Right atrium auricular region (tissue), 2 donors: ENCODE measurements around the gene DCAF17. TPM values are rescaled to one million over a fixed set of nuclear protein-coding genes. Genes with fewer than 3 reads are reported as not detected.

Source experiments
- DNase-seq: peaks from one replicate; pipeline ENCODE4 v3.0.0-alpha.2; 2019; ENCODE audit warnings: low spot score
- H3K27ac ChIP-seq, 2 donors: fragments of 200-600 bp; sonication (generic); 1 replicate in 1 of 2; 2 replicates in 1 of 2; pipeline ENCODE4 v1.5.1; 2016 to 2019
- H3K27me3 ChIP-seq, 2 donors: fragments of 200-600 bp; sonication (generic); one replicate each; pipeline versions ENCODE4 v1.5.1 to v1.6.0; 2017 to 2019
- H3K36me3 ChIP-seq: fragments of 200-600 bp; sonication (generic); one replicate; pipeline ENCODE4 v1.5.1; 2016
- H3K4me1 ChIP-seq, 2 donors: fragments of 200-600 bp; sonication (generic); one replicate each; pipeline versions ENCODE4 v1.5.1 to v1.6.0; 2017 to 2019
- H3K4me3 ChIP-seq, 2 donors: fragments of 200-600 bp; sonication (generic); 1 replicate in 1 of 2; 2 replicates in 1 of 2; pipeline ENCODE4 v1.5.1; 2017 to 2019; ENCODE audit warnings: mild to moderate bottlenecking in 1 of 2, moderate library complexity in 1 of 2
- H3K9me3 ChIP-seq, 2 donors: fragments of 200-600 bp; sonication (generic); one replicate each; pipeline ENCODE4 v1.5.1; 2019
- CTCF ChIP-seq, 2 donors: fragments of 200-600 bp; sonication (generic); IDR thresholded peaks; one replicate each; pipeline ENCODE4 v1.5.1; 2019; ENCODE audit warnings: antibody characterized with exemption in 2 of 2
- total RNA-seq, 2 donors: library from RNA; depleted of rRNA; stranded (reverse); fragments of >200 nt; gene quantifications; one replicate each; pipeline ENCODE4 v1.1.0, GENCODE V29; 2016

DCAF17 gene
- total RNA-seq, 2 donors from 2014 or later, result 5.8 to 7.3 TPM

- peaks cover 51% of the 10 kb centered on the region for H3K36me3 ChIP-seq
- no peaks in the 10 kb centered on the region for H3K4me1 ChIP-seq
- H3K9me3 ChIP-seq, result no peaks in the 10 kb centered on the region
- H3K27me3 ChIP-seq, result no peaks in the 10 kb centered on the region
- H3K27ac ChIP-seq, result no peak overlapping the region
- TF ChIP-seq CTCF (IDR thresholded peaks at IDR 0.05), result no peak
- DNase-seq, result no peak
- no peak overlapping the region for H3K4me3 ChIP-seq
Measured at GRCh38 chr2:171451074-171451473, 17.0 kb downstream of the DCAF17 start.

- H3K27ac ChIP-seq, result no peak overlapping the region
- no peaks in the 10 kb centered on the region for H3K9me3 ChIP-seq
- H3K27me3 ChIP-seq, result no peaks in the 10 kb centered on the region
- no peak for DNase-seq
- H3K36me3 ChIP-seq, result peaks cover 46% of the 10 kb centered on the region
- no peaks in the 10 kb centered on the region for H3K4me1 ChIP-seq
- no peak overlapping the region for H3K4me3 ChIP-seq
- TF ChIP-seq CTCF (IDR thresholded peaks at IDR 0.05), result no peak
Measured at GRCh38 chr2:171452773-171453172, 18.7 kb downstream of the DCAF17 start.

- H3K4me1 ChIP-seq, result no peaks in the 10 kb centered on the region
- H3K4me3 ChIP-seq, result no peak overlapping the region
- no peak for DNase-seq
- no peak overlapping the region for H3K27ac ChIP-seq
- H3K9me3 ChIP-seq, result no peaks in the 10 kb centered on the region
- no peak for TF ChIP-seq CTCF (IDR thresholded peaks at IDR 0.05)
- H3K27me3 ChIP-seq, result no peaks in the 10 kb centered on the region
- H3K36me3 ChIP-seq, result peaks cover 19% of the 10 kb centered on the region
Measured at GRCh38 chr2:171459498-171459897, 25.5 kb downstream of the DCAF17 start.

GRCh38 chr2:171460537-171460936 lies 26.5 kb downstream of the DCAF17 start:
- H3K9me3 ChIP-seq, result no peaks in the 10 kb centered on the region
- no peak for DNase-seq
- H3K4me3 ChIP-seq, result no peak overlapping the region
- no peaks in the 10 kb centered on the region for H3K27me3 ChIP-seq
- H3K27ac ChIP-seq, result no peak overlapping the region
- no peaks in the 10 kb centered on the region for H3K4me1 ChIP-seq
- peaks cover 19% of the 10 kb centered on the region for H3K36me3 ChIP-seq
- TF ChIP-seq CTCF (IDR thresholded peaks at IDR 0.05), result no peak

GRCh38 chr2:171469176-171469575 lies 35.1 kb downstream of the DCAF17 start:
- no peak for TF ChIP-seq CTCF (IDR thresholded peaks at IDR 0.05)
- Histone ChIP-seq H3K27ac (no peak overlapping the region), H3K27me3 (no peaks in the 10 kb centered on the region), H3K4me3 (no peak overlapping the region), H3K36me3 (peaks cover 40% of the 10 kb centered on the region), H3K4me1 (no peaks in the 10 kb centered on the region), H3K9me3 (no peaks in the 10 kb centered on the region)
- DNase-seq, result no peak

GRCh38 chr2:171470129-171470528 lies 36.1 kb downstream of the DCAF17 start:
- no peak for DNase-seq
- no peak overlapping the region for H3K4me3 ChIP-seq
- no peak overlapping the region for H3K27ac ChIP-seq
- no peaks in the 10 kb centered on the region for H3K4me1 ChIP-seq
- no peak for TF ChIP-seq CTCF (IDR thresholded peaks at IDR 0.05)
- H3K27me3 ChIP-seq, result no peaks in the 10 kb centered on the region
- no peaks in the 10 kb centered on the region for H3K9me3 ChIP-seq
- H3K36me3 ChIP-seq, result peaks cover 50% of the 10 kb centered on the region
